HG02938 (cell line): ENCODE data around the gene PLD2.

Experiments
- ATAC-seq: cut with Tn5 transposase; IDR thresholded peaks from one replicate; pipeline ENCODE4 v1.9.1; 2021; ENCODE audit warnings: mild to moderate bottlenecking, moderate library complexity; ENCODE audit not compliant: unreplicated experiment

Gene PLD2

GRCh38 chr17:4789951-4790704 lies 16.8 kb upstream of the PLD2 start:
- peak; percentile 64 for ATAC-seq

- ATAC-seq = no peak
Observed at GRCh38 chr17:4790705-4791088, 16.3 kb upstream of the PLD2 start.

GRCh38 chr17:4795168-4795567 lies 11.8 kb upstream of the PLD2 start:
- no peak for ATAC-seq

GRCh38 chr17:4796552-4796920 lies 10.4 kb upstream of the PLD2 start:
- no peak for ATAC-seq

GRCh38 chr17:4800462-4801196 lies 6.3 kb upstream of the PLD2 start:
- no peak for ATAC-seq

GRCh38 chr17:4802228-4802627 lies 4.7 kb upstream of the PLD2 start, which contains the start of gene C17orf114:
TSS of gene C17orf114 (minus strand) at chr17:4802328.
- no peak for ATAC-seq

- ATAC-seq = no peak
Observed at GRCh38 chr17:4806456-4806776, 536 bp upstream of the PLD2 start.

GRCh38 chr17:4807605-4808377 lies 839 bp downstream of the PLD2 start:
- ATAC-seq = no peak

GRCh38 chr17:4808378-4808767 lies 1.4 kb downstream of the PLD2 start:
- no peak for ATAC-seq

GRCh38 chr17:4810696-4811290 lies 3.8 kb downstream of the PLD2 start:
- no peak for ATAC-seq

- no peak for ATAC-seq
Observed at GRCh38 chr17:4811471-4811870, 4.5 kb downstream of the PLD2 start.

GRCh38 chr17:4812690-4813089 lies 5.7 kb downstream of the PLD2 start:
- ATAC-seq = no peak

GRCh38 chr17:4815043-4815675 lies 8.2 kb downstream of the PLD2 start:
- ATAC-seq = no peak

- ATAC-seq = no peak
Observed at GRCh38 chr17:4816826-4817225, 9.9 kb downstream of the PLD2 start.

- no peak for ATAC-seq
Observed at GRCh38 chr17:4818276-4818675, 11.3 kb downstream of the PLD2 start.

GRCh38 chr17:4822835-4823234 lies 15.9 kb downstream of the PLD2 start:
- no peak for ATAC-seq

- ATAC-seq = no peak
Observed at GRCh38 chr17:4823373-4824089, 16.6 kb downstream of the PLD2 start.

GRCh38 chr17:4827399-4827798 lies 20.4 kb downstream of the PLD2 start:
- no peak for ATAC-seq

- ATAC-seq = peak; percentile 22
Observed at GRCh38 chr17:4832829-4833177, 25.9 kb downstream of the PLD2 start.

- peak; percentile 82 for ATAC-seq
Observed at GRCh38 chr17:4833178-4833940, 26.4 kb downstream of the PLD2 start, which contains the start of gene MINK1. TSS of gene MINK1 (plus strand) at chr17:4833340. CDS start at chr17:4833584, 244 bp downstream.
